HG03280 (cell line): ENCODE measurements around the gene PRKCZ.

ENCODE experiments used
- ATAC-seq: cut with Tn5 transposase; IDR thresholded peaks from one replicate; pipeline ENCODE4 v1.9.1; 2021; ENCODE audit warnings: mild to moderate bottlenecking, moderate library complexity; ENCODE audit not compliant: unreplicated experiment

PRKCZ gene

GRCh38 chr1:2024451-2024850 lies 25.8 kb upstream of the PRKCZ start:
- ATAC-seq: no peak

DNA sequence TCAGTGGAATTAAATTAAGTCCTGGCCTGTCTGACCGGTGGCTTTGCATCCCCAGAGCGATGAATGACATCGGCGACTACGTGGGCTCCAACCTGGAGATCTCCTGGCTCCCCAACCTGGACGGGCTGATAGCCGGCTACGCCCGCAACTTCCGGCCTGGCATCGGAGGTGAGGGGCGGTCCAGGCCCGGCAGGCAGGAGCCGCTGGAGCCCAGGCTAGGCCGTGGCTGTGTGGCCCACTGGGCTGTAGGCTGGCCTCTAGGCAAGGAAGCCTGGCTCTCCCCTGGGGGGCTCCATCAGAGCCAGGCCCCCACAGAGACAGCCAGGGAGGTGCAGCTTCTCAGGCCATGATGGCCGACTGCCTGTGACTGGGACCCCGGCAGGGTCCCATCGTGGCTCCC lies 25.3 kb upstream of the PRKCZ start:
- ATAC-seq: no peak

- ATAC-seq: no peak
Measured at GRCh38 chr1:2025491-2025981, 24.7 kb upstream of the PRKCZ start.

DNA sequence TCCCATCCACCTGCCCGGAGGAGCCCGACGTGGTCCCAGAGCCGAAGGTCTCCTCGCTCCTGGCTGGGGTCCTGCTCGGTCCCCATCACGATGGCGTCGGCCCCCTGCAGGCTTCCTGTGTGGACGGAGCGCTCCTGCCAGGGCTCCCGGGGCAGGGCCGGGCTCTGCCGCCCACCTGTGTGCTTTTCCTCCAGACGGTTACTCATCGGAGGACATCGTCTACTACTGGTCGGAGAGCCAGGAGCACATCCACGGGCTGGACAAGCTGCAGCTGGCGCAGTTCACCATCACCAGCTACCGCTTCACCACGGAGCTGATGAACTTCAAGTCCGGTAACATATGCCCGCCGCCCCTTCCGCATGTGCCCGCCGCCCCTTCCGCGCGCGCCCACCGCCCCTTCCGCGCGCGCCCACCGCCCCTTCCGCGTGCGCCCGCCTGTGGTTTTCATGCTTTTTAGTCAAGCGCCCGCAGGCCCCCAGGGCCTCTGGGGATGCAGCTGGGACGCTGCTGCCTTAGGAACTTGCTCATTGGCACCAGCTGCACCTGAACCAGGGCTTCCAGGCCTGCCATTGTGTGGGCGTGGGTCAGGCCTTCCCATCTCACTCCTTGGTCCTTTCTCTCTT lies 22.1 kb upstream of the PRKCZ start:
- no peak for ATAC-seq

DNA sequence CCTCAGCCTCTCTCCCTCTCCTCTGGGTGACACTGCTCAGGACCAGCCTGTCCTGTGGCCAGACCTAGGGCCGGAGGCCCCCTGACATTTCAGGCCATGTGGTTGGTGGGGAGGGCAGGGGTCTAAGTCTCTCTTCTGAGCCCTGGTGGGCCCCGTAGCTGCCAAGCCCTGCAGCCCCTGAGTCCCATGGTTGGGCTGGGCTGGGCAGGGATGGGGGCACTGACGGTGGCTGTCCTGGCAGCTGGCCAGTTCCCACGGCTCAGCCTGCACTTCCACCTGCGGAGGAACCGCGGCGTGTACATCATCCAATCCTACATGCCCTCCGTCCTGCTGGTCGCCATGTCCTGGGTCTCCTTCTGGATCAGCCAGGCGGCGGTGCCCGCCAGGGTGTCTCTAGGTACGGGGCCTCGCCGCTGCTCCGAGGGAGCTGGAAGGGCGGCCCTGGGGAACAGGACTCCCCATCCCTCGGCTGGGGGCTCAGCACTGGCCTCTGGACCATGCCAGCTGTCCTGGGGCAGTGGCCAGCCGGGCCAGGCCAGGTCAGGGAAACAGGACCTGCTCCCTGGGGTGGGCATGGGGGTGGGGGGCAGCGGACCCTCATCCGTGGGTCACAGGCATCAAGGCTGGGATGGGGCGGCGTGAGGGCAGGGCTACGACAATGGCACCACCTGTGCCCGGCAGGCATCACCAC lies 21.2 kb upstream of the PRKCZ start:
- no peak for ATAC-seq

GRCh38 chr1:2029561-2029960 lies 20.6 kb upstream of the PRKCZ start:
- ATAC-seq: no peak

DNA sequence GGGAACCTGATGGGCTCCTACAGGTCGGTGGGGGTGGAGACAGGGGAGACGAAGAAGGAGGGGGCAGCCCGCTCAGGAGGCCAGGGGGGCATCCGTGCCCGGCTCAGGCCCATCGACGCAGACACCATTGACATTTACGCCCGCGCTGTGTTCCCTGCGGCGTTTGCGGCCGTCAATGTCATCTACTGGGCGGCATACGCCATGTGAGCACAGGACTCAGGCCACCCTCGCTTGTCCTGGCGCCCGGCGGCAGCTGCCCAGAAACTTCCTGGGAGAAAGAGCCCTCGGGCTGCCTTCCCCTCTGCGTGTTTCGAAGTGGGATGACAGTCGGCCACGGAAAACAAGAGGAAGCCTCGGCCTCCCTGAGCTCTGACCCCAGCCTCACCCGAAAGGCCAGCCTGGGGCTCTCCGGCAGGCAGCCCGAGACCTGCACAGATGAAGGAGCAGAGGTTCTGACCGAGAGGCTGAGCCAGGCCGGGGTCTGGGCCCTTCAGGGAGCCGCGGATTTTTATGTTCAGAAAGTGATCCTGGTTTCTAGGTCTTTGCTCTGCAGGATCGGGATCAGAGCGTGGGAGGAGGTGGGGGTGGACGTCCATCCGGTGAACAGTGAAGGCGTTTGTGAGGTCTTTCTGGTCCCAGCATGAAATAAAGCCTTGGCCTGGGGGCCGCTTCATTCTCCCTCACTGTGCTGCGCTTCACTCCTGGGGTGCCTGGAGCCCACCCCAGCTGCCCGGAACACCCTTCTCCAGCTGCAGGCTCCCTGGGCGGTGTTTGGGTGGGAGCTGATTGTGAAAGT lies 19.9 kb upstream of the PRKCZ start:
- ATAC-seq: no peak

DNA sequence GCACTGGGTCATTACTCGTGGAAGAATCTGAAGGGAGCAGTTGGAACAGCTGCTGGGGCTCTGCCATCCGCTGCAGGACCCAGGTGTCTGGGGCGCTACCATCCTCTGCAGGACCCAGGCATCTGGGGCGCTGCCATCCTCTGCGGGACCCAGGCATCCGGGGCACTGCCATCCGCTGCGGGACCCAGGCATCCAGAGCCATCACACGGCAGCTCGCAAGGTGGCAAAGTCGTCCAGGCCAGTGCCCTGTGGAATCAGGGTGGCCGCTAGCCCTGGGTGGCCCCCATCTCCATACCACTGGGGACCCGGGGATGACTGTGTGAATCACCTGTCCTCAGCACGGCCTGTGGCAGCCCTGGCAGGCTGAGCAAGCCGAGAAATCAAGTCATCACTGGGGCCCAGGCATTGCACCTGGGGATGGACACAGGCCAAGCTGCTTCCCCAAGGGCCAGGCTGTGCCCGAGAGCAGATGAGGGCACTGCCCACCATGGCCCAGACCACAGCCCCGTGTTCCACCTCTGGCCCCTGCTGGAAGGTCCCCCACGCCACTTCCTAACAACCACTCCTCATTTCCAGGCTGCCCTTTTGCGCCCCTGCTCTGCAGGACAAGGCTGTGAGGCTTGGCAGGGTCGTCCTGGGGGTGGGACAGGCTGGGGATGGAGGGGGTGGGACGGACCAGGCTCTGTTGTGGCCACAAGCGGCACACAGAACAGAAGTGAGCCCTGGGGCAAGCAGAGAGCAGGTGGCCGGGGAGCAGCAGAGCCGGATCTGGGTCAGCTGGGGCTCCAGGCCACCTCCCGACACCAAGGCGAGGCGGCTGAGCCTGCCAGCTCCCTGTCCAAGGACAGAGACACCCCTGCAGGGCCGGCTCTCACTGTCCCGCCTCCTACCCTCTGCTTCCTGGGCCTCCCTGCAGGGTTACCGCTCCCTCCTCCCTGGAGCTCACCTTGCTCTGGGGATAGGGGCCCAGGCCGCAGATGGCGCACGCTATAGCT lies 18.4 kb upstream of the PRKCZ start:
- ATAC-seq: no peak

- no peak for ATAC-seq
Measured at GRCh38 chr1:2032737-2033136, 17.5 kb upstream of the PRKCZ start.

DNA sequence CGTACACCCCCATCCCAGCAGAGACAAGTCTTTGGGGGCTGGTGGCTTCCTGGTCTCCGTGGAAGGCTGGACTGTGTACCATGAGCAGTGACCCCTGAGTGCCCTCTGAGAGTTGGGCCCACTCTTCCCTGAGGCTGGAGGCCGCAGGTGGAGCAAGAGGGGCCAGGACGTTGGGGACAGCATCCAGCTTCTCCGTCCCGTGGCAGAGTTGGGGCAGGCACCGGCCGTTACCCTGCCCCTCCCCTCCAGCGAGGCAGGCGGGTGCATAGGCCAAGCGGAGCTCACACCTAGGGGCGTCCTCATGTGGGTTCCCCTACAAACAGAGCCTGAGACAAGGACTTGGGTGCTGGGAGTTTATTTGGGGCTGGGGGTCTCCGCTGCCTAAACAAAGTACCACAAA lies 17.0 kb upstream of the PRKCZ start:
- ATAC-seq: no peak

DNA sequence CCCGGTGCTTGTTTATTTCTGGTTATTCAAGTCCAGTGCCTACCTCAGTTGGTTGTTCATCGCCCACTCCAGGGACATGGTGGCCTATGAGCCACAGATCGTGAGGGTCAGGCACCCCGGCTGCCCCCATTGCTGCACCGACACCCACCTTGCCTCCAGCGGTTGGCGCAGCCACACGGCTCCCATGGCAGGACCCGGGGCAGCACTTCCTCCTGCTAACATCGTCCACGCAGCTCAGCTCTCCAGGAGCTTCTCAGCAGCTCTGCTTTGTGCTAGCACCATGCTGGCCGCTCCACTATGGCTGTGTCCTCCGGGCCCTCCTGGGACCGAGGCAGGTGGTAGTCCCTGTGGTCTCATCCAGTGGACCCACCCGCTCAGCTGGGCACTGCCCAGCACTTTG lies 13.9 kb upstream of the PRKCZ start:
- ATAC-seq: no peak

DNA sequence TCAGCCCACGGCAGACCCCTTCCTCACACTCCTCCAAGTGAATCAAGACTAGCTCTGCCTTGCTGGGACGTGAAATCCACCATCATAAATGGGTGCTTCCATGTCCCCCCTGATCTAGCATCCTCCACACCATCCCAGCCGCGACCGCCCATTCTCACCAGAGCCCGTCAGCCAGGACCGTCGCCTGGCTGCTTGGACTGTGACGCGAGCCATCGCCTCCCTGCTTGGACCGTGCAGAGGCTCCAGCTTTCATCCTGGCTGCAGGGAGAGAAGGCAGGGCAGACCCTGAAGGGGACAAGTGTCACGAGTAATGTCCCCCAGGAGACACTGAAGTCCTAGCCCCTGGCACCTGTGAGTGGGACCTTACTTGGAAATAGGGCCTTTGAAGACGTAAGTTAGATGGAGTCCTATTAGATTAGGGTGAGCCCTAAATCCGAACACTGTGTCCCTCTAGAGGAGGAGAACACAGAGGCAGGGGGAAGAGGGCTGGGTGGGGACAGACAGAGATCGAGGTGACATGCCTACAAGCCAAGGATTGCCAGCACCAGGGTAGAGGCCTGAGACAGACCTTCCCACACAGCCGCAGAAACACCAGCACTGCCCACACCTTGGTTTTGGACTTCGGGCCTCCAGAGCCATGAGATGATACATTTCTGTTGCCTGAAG lies 12.8 kb upstream of the PRKCZ start:
- ATAC-seq: no peak

DNA sequence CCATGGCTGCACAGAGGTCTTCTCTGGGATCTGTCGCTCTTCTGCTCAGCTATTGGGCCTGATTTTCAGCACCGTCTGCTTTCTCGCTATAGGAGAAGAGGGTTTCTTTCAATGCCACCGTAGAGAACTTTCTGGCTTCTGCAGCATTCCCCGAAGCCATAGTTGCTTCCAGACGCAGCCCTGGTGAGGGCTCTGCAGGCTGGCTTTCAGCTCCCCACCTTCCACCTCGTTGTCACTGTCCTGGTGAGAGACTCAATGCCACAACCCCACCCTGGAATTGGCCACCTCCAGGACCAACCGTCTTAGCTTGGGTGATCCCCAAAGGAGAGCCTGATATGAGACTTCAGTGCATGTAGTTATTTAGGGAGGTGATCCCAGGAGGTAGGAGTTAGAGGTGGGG lies 12.0 kb upstream of the PRKCZ start:
- no peak for ATAC-seq

- no peak for ATAC-seq
Measured at GRCh38 chr1:2039251-2039650, 11.0 kb upstream of the PRKCZ start.

- no peak for ATAC-seq
Measured at GRCh38 chr1:2041305-2041704, 8.9 kb upstream of the PRKCZ start.

DNA sequence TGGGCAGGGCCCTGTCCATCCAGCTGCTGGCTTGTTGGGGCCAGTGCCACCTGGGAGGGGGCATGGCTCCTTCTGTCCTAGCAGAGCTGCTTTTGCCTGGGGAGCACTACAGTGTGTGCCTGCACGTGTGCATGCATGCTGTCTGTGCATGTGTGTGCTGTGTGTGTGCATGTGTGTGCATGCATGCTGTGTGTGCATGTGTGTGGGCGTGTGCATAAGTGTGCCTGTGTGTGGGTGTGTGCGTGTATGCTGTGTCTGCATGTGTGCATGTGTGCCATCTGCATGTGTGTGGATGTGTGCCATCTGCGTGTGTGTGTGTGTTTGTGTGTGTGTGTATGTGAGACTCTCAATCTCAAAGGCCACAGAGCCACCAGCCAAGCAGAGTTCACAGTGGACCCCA lies 8.3 kb upstream of the PRKCZ start:
- ATAC-seq: no peak

- no peak for ATAC-seq
Measured at GRCh38 chr1:2042830-2043773, 7.1 kb upstream of the PRKCZ start.

DNA sequence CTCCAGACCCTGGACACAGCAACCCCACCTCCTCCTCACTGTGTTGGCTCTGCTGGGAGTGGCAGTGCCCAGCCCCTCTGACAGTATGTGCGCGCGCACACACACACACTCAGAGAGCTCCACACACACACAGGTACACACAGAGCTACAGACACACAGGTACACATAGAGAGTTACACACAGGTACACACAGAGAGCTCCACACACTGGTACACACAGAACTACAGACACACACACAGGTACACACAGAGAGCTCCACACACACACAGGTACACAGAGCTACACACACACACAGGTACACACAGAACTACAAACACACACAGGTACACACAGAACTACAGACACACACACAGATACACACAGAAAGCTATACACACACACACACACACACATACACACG lies 6.3 kb upstream of the PRKCZ start:
- ATAC-seq: no peak
